ENCODE measurements around the gene RRP12. TPM values are rescaled to one million over a fixed set of nuclear protein-coding genes. Genes with fewer than 3 reads are reported as not detected.
A peak's percentile ranks its signal among the peaks of the same experiment; 100 is the strongest.
"Not testable (repeated sequence)": the region's sequence is repeated elsewhere in the genome, so short reads cannot be mapped to it uniquely, and the experiment has no call there.

RRP12 gene
- total RNA-seq: 16.5 and 33.0 TPM in 2 replicates

GRCh38 chr10:97400665-97401454, at the start of gene RRP12:
Gene RRP12 (minus strand): TSS chr10:97401340. CDS start chr10:97401231, 109 bp downstream.
- peak; percentile 98 for DNase-seq (ENCODE audit: extremely low read depth, low read depth, low spot score)

GRCh38 chr10:97450828-97451227, 49.7 kb upstream of the RRP12 start:
- no peak for DNase-seq (ENCODE audit: extremely low read depth, low read depth, low spot score)

- DNase-seq (ENCODE audit: extremely low read depth, low read depth, low spot score): peak; percentile 72
Observed at GRCh38 chr10:97445722-97446639, 44.8 kb upstream of the RRP12 start, which contains the start of the genes EXOSC1 and ZDHHC16. Gene EXOSC1 (minus strand): TSS chr10:97446006. CDS start chr10:97445985, 21 bp downstream. Gene ZDHHC16 (plus strand): TSS chr10:97446175. CDS start chr10:97451676, 5,501 bp downstream.

GRCh38 chr10:97445357-97445721, 44.2 kb upstream of the RRP12 start:
- DNase-seq (ENCODE audit: extremely low read depth, low read depth, low spot score): no peak

- DNase-seq (ENCODE audit: extremely low read depth, low read depth, low spot score): no peak
Observed at GRCh38 chr10:97444212-97444611, 43.1 kb upstream of the RRP12 start.

GRCh38 chr10:97442277-97442676, 41.1 kb upstream of the RRP12 start:
- no peak for DNase-seq (ENCODE audit: extremely low read depth, low read depth, low spot score)

- no peak for DNase-seq (ENCODE audit: extremely low read depth, low read depth, low spot score)
Observed at GRCh38 chr10:97435211-97435610, 34.1 kb upstream of the RRP12 start.

- no peak for DNase-seq (ENCODE audit: extremely low read depth, low read depth, low spot score)
Observed at GRCh38 chr10:97434557-97434956, 33.4 kb upstream of the RRP12 start.

- no peak for DNase-seq (ENCODE audit: extremely low read depth, low read depth, low spot score)
Observed at GRCh38 chr10:97434055-97434454, 32.9 kb upstream of the RRP12 start.

- no peak for DNase-seq (ENCODE audit: extremely low read depth, low read depth, low spot score)
Observed at GRCh38 chr10:97428572-97428981, 27.4 kb upstream of the RRP12 start.

- no peak for DNase-seq (ENCODE audit: extremely low read depth, low read depth, low spot score)
Observed at GRCh38 chr10:97427571-97428179, 26.5 kb upstream of the RRP12 start.

- DNase-seq (ENCODE audit: extremely low read depth, low read depth, low spot score): no peak
Observed at GRCh38 chr10:97426776-97427570, 25.8 kb upstream of the RRP12 start.

GRCh38 chr10:97425964-97426775, 25.0 kb upstream of the RRP12 start, which contains the start of gene PGAM1:
Gene PGAM1 (plus strand): TSS chr10:97426191. CDS start chr10:97426308, 117 bp downstream.
- DNase-seq (ENCODE audit: extremely low read depth, low read depth, low spot score): peak; percentile 61

GRCh38 chr10:97423757-97424098, 22.6 kb upstream of the RRP12 start:
- DNase-seq (ENCODE audit: extremely low read depth, low read depth, low spot score): not testable (repeated sequence)

- no peak for DNase-seq (ENCODE audit: extremely low read depth, low read depth, low spot score)
Observed at GRCh38 chr10:97416565-97416964, 15.4 kb upstream of the RRP12 start.

- DNase-seq (ENCODE audit: extremely low read depth, low read depth, low spot score): no peak
Observed at GRCh38 chr10:97412891-97413304, 11.8 kb upstream of the RRP12 start.

- DNase-seq (ENCODE audit: extremely low read depth, low read depth, low spot score): no peak
Observed at GRCh38 chr10:97411406-97411805, 10.3 kb upstream of the RRP12 start.

- no peak for DNase-seq (ENCODE audit: extremely low read depth, low read depth, low spot score)
Observed at GRCh38 chr10:97408496-97408992, 7.4 kb upstream of the RRP12 start.

- DNase-seq (ENCODE audit: extremely low read depth, low read depth, low spot score): no peak
Observed at GRCh38 chr10:97407952-97408248, 6.8 kb upstream of the RRP12 start.

Data from glomerular endothelial cell (primary cell).